Astrocyte (in vitro differentiated cells and primary cell): Measurements from ENCODE around the gene BEST3.

Experiments
- CTCF ChIP-seq: IDR thresholded peaks from 2 replicates; pipeline ENCODE4 v1.5.1; 2011; ENCODE audit warnings: low read depth, mild to moderate bottlenecking, inconsistent platforms, low read length, moderate library complexity; ENCODE audit not compliant: insufficient read depth
- EZH2 ChIP-seq: IDR thresholded peaks from 2 replicates; pipeline ENCODE4 v1.6.1; 2012; ENCODE audit warnings: mild to moderate bottlenecking, low read length, inconsistent platforms; ENCODE audit not compliant: insufficient read depth

- TF ChIP-seq CTCF (no peak), EZH2 (no peak)
Observed at GRCh38 chr12:69694123-69694522, 5.0 kb downstream of the BEST3 start.
